GM19452 (cell line): ENCODE data around the gene RALGPS2.
"Not testable (repeated sequence)": the region's sequence is repeated elsewhere in the genome, so short reads cannot be mapped to it uniquely, and the experiment has no call there.

ENCODE experiments used
- ATAC-seq: cut with Tn5 transposase; IDR thresholded peaks from one replicate; pipeline ENCODE4 v1.9.1; 2021; ENCODE audit not compliant: unreplicated experiment

The RALGPS2 gene

GRCh38 chr1:178776553-178776952, 51.5 kb downstream of the RALGPS2 start:
- ATAC-seq: no peak

GRCh38 chr1:178781533-178782330, 56.7 kb downstream of the RALGPS2 start:
- no peak for ATAC-seq

- no peak for ATAC-seq
Observed at GRCh38 chr1:178784131-178784536, 59.1 kb downstream of the RALGPS2 start.

DNA sequence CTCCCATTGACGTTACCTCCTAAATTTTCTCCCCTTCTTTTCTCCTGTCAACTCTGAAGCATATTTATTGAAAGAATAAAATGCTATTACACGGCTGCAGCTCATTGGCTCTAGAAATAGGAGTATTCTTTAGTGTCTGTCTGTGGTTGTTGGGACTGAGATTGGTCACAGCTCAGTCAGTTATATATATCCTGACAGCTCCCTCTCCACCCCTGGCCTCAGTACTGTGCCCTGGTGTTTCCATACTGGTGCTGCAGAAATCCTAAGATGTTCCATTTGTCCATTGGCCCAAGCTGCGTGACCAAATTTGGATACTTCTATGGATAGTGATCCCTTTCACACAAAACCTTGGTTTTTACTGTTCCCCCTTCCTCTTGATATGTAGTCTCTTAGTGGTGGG, 67.3 kb downstream of the RALGPS2 start:
- ATAC-seq: no peak

DNA sequence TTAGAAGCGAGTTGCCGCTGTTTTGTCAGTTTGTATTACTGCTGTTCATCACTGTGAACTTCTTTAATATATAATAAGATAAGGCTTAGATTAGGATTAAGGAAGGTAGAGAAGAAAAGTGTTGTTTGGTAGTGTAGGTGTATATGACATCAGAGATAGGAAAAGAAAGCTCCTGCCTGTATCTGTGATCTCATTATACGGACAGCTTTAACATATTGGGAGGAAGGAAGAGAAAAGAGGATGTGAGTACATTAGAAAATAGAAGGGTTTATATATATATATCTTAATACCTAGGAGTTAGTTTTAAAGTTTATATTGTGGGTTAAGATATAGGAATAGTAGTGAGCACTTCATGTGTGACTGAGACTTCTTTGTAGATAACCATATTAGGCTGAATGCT, 71.0 kb downstream of the RALGPS2 start:
- ATAC-seq: no peak

DNA sequence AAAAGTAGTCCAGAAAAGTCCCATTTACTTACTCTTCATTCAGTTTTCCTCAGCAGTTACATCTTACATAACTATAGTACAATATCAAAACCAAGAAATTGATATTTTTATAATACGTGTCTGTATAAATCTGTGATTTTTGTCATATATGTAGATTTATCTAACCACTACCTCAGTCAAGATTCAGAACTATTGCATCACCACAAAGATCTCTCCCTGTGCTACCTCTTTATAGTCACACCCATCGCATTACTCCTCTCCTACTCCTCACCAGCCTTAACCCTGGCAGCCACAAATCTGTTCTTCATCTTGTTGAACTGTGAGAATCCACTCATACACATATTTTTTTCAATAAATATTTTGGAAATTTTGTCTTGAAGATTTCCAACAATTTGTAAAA, 72.5 kb downstream of the RALGPS2 start:
- ATAC-seq: no peak

GRCh38 chr1:178798232-178798861, 73.3 kb downstream of the RALGPS2 start:
- no peak for ATAC-seq

GRCh38 chr1:178802873-178803272, 77.8 kb downstream of the RALGPS2 start:
- no peak for ATAC-seq

- ATAC-seq: no peak
Observed at GRCh38 chr1:178806665-178807300, 81.7 kb downstream of the RALGPS2 start.

DNA sequence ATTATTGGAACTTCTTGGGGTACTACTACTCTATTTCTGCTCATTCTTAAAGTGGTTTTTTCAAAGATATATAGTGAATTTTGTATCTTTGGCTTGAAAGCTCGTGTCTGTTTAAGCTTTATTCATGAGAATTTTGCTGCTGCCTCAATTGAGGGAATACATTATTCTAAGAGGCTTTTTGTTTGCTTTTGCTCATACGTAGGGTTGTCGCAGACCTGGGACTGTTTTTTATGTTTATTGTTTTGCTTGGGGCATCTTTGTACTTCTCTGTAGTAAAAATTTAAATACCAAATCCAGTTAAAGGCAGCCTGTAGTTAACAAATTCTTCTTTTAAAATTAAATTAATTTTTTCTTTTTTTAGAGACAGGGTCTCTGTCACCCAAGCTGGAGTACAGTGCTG, 83.5 kb downstream of the RALGPS2 start:
- no peak for ATAC-seq

GRCh38 chr1:178810585-178810984, 85.5 kb downstream of the RALGPS2 start:
- no peak for ATAC-seq

- ATAC-seq: no peak
Observed at GRCh38 chr1:178818416-178818815, 93.4 kb downstream of the RALGPS2 start.

- ATAC-seq: no peak
Observed at GRCh38 chr1:178819123-178819522, 94.1 kb downstream of the RALGPS2 start.

GRCh38 chr1:178821134-178821866, 96.3 kb downstream of the RALGPS2 start:
- ATAC-seq: peak; percentile 53

DNA sequence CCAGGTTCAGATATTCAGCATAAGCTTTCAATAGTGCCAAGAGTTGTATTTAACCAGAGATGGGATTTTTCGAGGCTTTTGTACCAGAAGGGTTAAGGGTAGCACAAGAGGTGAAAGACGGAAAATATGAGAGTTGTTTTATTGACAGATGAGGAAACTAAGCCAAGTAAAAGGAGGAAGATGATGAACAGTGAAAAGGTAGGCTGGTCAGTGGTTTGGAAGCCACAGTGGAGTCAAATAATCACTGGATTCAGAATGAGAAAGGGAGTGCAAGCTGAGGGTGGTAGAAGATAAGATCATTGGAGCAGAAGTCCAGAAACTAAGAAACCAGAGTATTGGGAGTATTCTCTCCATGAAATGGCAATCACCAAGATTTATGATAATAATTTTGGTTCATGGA, 100.1 kb downstream of the RALGPS2 start:
- ATAC-seq: no peak

- ATAC-seq: no peak
Observed at GRCh38 chr1:178844436-178844835, 119.4 kb downstream of the RALGPS2 start.

GRCh38 chr1:178846306-178846705, 121.3 kb downstream of the RALGPS2 start:
- ATAC-seq: no peak

DNA sequence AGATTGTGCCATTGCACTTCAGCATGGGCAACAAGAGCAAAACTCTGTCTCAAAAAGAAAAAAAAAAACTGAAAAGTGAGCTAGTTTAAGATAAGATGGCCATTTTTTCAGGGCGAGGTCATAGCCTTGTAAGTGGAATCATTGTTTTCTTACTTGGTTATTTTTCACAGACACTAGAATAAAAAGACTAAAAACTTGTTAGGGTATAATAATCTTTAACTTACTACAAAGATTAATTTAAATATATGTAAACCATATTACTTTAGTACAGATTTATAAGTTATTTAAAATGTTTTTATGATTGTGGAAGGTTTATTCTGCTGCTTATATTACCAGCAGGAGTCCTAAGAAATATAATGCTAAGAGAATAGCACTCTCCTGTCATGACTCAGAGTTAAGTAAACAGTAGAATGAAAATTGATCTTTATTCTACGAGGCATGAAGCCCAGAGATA, 122.4 kb downstream of the RALGPS2 start:
- ATAC-seq: no peak

GRCh38 chr1:178847919-178848318, 122.9 kb downstream of the RALGPS2 start:
- ATAC-seq: not testable (repeated sequence)

DNA sequence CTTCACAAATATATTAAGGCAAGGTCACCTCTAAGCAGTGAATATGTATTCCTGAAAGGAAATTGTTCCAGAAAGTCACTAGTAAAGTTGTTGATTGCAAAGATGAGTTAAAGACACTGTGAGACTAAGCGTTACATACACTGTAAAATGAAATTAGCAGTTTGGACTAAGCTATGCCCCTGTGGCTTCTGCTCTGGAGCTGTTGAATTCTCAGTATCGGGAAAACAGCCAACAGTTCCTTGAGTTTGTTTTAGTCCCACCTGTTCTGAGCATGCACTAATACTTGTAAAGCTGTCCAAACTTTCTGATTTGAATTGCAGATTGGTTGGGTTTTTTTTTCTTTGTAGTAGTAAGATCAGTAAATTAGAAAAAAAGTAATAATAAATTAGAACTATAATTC, 124.9 kb downstream of the RALGPS2 start:
- ATAC-seq: no peak

GRCh38 chr1:178857126-178857525, 132.1 kb downstream of the RALGPS2 start:
- ATAC-seq: no peak
